NCI-H345 treated with DMSO at 0.1 percent for 48 hours (cell line): ENCODE data around the gene MAGEB16.

Experiments used
- DNase-seq: peaks from one replicate; lab custom pipeline; 2025; ENCODE audit not compliant: unreplicated experiment; lab: John Stamatoyannopoulos, UW

The MAGEB16 gene

GRCh38 chrX:35798042-35798441 lies at the start of gene MAGEB16:
TSS of gene MAGEB16 (plus strand) at chrX:35798342. CDS start at chrX:35802197, 3,855 bp downstream.
- no peak for DNase-seq

GRCh38 chrX:35773958-35774564 lies 24.1 kb upstream of the MAGEB16 start:
- DNase-seq = no peak

GRCh38 chrX:35785075-35785474 lies 13.1 kb upstream of the MAGEB16 start:
- no peak for DNase-seq

GRCh38 chrX:35786271-35786670 lies 11.9 kb upstream of the MAGEB16 start:
- DNase-seq = no peak

- no peak for DNase-seq
Measured at GRCh38 chrX:35787867-35788266, 10.3 kb upstream of the MAGEB16 start.

- DNase-seq = no peak
Measured at GRCh38 chrX:35800474-35800873, 2.3 kb downstream of the MAGEB16 start.

- DNase-seq = no peak
Measured at GRCh38 chrX:35809781-35810180, 11.6 kb downstream of the MAGEB16 start.

GRCh38 chrX:35819241-35819640 lies 21.1 kb downstream of the MAGEB16 start:
- DNase-seq = no peak

GRCh38 chrX:35826503-35826902 lies 28.4 kb downstream of the MAGEB16 start:
- no peak for DNase-seq

GRCh38 chrX:35829501-35829900 lies 31.4 kb downstream of the MAGEB16 start:
- DNase-seq = no peak

- no peak for DNase-seq
Measured at GRCh38 chrX:35841872-35842271, 43.7 kb downstream of the MAGEB16 start.

- no peak for DNase-seq
Measured at GRCh38 chrX:35842674-35843073, 44.5 kb downstream of the MAGEB16 start.

- no peak for DNase-seq
Measured at GRCh38 chrX:35847736-35848135, 49.6 kb downstream of the MAGEB16 start.
